Fibroblast of skin of back (primary cell): Measurements from ENCODE around the gene PTRHD1.

Experiments
- DNase-seq: peaks from one replicate; pipeline ENCODE4 v3.0.0-alpha.2; 2013

Gene PTRHD1

DNA sequence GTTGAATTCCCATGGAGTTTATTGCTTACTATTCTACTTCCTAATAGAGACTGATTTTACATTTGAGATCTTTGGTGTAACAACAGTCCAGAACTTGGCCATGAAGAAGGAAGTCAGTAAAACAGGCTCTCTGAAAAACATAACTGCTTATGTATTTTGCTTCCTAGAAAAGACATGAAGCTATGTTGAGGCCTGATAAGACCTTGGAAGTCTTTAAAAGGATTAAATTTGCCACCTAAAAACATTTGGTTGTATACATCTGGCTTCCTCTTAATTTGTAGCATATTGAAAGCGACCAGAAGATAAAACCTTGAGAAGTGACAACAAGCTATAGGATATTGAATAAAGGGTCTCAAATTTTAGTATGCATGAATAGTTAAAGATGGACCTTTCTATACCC, 36.4 kb downstream of the PTRHD1 start:
- no peak for DNase-seq

DNA sequence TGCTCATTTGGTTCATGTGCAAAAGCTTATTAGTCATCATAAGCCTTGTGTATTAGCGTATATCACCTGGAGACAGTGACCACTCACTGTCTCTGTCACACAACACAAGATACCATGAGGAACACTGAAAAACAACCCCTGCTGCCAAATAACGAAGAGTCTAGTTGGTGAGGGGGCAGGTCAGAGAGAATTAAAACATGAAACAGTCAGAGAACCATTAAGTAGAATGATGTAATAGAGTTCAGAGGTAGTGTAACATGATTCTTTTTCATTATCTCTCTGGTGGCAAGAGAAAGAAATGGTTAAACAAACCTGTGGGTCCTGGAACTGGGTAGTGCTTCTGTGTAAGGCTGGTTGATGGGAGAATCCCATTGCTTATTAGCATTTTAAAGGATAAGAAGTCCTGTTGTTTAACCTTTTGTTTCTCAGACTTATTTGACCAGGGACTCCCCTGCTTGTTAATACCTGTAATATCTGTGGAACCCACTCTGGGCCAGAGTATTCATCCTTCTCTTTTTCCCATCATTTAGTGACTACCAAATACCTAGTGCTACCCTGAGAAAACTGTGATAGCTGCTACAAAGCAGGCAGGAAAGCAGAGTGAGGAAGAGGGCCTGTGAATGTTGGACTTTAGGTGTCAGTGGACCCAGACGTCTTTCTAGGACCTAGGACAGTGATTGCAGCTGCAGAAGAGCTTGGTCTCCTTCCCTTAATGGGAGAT, 38.0 kb downstream of the PTRHD1 start:
- DNase-seq, result no peak

DNA sequence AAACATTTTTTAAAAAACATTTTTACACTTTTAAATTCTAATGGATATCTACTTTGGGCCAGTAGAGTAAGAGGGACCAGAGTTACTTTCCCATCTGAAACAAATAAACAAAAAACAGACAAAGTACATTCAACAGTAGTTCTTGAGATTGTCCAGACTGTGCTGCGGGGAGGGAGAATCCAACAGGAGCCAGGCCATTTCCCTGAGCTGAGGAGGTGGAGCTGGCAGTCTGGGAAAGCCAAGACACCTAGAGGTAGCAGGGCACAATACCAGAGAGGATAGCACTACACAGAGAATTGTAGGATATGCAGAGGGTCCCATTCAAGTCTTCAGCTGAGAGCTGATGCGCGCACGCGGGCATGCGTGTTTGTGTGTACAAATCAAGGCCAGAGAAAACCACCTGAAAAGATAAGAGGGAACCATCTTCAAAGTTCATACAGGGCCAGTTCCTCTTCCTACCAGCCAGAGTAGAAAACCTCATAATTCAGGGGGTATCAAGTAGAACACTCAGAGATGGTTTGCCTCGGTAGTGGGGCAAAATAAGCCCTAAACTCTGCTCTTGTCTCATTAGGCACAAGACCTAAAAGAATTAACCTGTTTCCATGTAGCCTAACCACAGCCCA, 44.0 kb downstream of the PTRHD1 start:
- DNase-seq, result no peak

DNA sequence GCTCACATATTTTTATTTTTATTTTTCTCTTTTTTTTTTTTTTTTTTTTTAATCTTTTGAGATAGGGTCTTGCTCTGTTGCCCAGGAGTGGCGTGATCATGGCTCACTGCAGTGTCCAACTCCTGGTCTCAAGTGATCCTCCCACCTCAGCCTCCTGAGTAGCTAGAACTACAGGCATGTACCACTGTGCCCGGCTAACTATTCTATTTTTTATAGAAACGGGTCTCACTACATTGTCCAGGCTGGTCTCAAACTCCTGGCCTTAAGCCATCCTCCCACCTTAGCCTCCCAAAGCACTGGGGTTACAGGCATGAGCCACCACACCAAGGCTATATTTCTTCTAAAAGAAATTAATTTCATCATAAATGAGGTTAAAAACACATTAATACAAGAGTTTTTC, 45.9 kb downstream of the PTRHD1 start:
- DNase-seq, result no peak

DNA sequence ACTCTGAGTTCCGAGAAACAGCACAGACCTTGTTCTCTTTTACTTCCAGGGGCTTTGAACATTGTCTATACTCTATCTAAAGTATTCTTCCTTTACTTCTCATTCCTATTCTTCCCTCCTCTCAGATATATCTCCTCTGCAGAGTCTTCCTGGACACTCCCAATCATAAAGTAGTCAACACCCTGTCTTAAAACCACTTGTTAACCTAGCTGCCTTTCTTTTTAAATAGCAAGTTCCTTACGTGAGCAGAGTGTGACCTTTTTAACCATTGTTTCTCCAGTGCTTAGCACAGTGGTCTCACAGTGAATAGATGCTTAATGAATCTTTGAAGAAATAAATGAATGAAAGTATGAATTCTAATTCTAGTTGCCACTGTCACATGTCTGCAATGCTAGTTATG, 47.4 kb downstream of the PTRHD1 start:
- DNase-seq, result no peak

DNA sequence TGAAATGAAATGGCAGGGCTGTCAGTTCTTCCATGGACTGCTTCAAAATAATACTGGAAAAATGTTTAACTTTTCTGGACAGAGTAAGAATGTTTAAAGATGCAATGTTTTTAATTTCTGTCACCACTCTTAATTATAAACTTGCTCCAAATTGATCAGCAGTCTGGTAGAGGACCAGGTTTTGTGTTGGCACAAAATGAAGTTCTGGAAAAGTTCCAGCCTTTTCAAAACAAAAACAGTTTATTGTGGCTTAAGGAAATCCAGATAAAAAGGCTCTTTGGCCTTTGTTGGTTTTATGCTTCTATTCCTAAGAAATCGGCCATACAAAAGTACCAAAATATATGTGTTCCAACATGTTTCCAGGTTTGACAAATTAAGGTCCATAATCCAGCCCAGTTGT, 48.8 kb downstream of the PTRHD1 start:
- DNase-seq, result no peak

DNA sequence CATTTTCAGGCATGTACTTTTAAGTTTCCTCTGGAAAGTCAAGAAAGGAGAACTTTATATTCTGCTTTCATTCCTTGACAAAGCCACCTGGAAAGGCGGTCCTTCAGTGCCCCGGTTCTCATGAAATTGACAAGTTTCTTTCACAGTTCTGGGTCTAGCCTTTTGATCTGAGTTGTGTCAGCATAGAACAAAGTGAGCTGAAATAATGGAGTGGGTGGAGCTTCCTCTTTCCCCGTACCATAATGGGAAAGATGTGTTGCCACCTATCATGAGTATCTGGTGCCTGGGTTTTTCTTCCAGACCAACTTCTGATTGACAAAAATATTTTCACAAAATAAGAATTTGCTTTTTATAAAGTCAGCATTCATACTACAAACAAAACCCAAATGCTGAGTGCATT, 49.3 kb downstream of the PTRHD1 start:
- DNase-seq, result no peak

DNA sequence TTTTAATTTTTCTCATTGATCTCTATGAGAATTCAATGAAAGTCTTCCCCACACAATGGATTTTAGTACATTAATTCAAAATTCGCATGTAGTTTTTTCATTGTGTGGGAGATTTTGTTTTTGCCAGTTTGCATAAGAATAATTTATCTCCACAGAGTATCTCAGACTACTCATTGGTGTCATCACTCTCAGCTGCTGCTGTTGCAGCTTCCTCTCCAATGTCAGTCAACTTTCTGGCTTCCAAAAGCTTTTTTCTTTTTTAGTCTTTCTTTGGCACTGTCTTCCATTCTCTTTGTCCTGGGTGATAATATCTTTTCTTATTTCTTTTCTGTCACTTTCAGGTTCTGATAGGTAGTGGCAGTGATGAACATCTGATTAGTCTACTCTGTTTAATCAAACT, 50.5 kb downstream of the PTRHD1 start:
- DNase-seq, result no peak

DNA sequence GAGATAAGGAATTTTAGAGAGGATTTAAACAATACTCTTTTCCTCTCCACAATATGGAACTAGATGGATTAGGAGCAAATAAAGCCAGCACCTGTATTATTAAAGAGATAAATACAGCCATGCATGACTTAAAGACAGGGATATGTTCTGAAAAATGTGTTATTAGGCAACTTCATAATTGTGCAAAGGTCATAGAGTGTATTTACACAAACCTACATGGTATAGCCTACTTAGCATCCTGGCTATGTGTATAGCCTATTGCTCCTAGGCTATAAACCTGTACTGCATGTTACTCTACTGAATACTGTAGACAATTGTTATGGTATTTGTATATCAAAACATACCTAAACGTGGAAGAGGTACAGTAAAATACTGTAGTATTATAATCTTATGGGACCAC, 53.0 kb downstream of the PTRHD1 start:
- DNase-seq, result no peak
